GM21737 (cell line): ENCODE data around the gene CHN2.

Experiments used
- ATAC-seq: cut with Tn5 transposase; IDR thresholded peaks from one replicate; pipeline ENCODE4 v1.9.1; 2021; ENCODE audit warnings: mild to moderate bottlenecking, moderate library complexity; ENCODE audit not compliant: unreplicated experiment

Gene CHN2

GRCh38 chr7:29217113-29217512 lies 22.5 kb downstream of the CHN2 start:
- ATAC-seq = no peak

GRCh38 chr7:29224726-29225125 lies 30.2 kb downstream of the CHN2 start:
- ATAC-seq = no peak

GRCh38 chr7:29228289-29229011 lies 33.9 kb downstream of the CHN2 start:
- ATAC-seq = no peak

- ATAC-seq = no peak
These were observed 34.5 kb downstream of the CHN2 start for GRCh38 chr7:29229066-29229465.

- ATAC-seq = no peak
These were observed 35.4 kb downstream of the CHN2 start for GRCh38 chr7:29229946-29230345.

- no peak for ATAC-seq
These were observed 36.3 kb downstream of the CHN2 start for GRCh38 chr7:29230871-29231345.

GRCh38 chr7:29231671-29232232 lies 37.2 kb downstream of the CHN2 start:
- no peak for ATAC-seq

- ATAC-seq = no peak
These were observed 39.9 kb downstream of the CHN2 start for GRCh38 chr7:29234438-29234837.

GRCh38 chr7:29236071-29236580 lies 41.6 kb downstream of the CHN2 start:
- ATAC-seq = no peak

- ATAC-seq = no peak
These were observed 42.1 kb downstream of the CHN2 start for GRCh38 chr7:29236649-29237048.

GRCh38 chr7:29237489-29237888 lies 42.9 kb downstream of the CHN2 start:
- no peak for ATAC-seq

- no peak for ATAC-seq
These were observed 45.1 kb downstream of the CHN2 start for GRCh38 chr7:29239638-29240037.

- ATAC-seq = no peak
These were observed 47.7 kb downstream of the CHN2 start for GRCh38 chr7:29242265-29242664.

- no peak for ATAC-seq
These were observed 49.5 kb downstream of the CHN2 start for GRCh38 chr7:29243910-29244655.

GRCh38 chr7:29247224-29247962 lies 52.8 kb downstream of the CHN2 start:
- ATAC-seq = no peak

- ATAC-seq = no peak
These were observed 53.3 kb downstream of the CHN2 start for GRCh38 chr7:29247963-29248236.

GRCh38 chr7:29248713-29249382 lies 54.3 kb downstream of the CHN2 start:
- ATAC-seq = no peak

GRCh38 chr7:29249383-29249750 lies 54.8 kb downstream of the CHN2 start:
- no peak for ATAC-seq

GRCh38 chr7:29249860-29250259 lies 55.3 kb downstream of the CHN2 start:
- no peak for ATAC-seq

- no peak for ATAC-seq
These were observed 58.6 kb downstream of the CHN2 start for GRCh38 chr7:29253225-29253624.

- no peak for ATAC-seq
These were observed 60.0 kb downstream of the CHN2 start for GRCh38 chr7:29254591-29254990.
